Measurements from ENCODE around the gene ASTN1.

The ASTN1 gene

DNA sequence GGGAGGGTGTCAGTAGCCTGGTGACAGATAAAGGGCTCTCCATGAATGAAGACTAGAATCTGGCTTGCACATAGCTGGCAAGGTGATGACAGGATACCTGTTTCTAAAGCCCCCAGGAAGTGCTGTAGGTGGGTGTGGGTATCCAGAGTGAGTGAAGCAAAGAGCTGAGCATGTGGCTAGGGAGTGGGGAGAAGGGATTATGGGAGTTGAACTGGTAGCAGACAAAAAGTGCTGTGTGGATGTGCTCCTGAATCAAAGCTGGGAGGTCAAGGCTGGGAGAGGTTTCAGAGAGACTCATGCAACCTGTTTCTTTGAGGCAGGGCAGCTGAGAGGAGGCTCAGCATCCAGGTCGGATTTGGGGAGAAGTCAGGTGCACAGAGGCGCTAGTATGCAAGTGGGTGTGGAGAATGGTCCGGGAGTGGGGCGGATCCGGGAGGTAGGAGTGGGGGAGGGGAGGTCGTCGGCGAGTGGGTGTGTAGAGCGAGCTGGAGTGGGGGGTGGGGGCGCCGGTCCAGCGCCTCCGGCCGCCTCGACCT is 600 bp downstream of the ASTN1 start:
- DNase-seq (ENCODE audit: low spot score), result no peak

DNA sequence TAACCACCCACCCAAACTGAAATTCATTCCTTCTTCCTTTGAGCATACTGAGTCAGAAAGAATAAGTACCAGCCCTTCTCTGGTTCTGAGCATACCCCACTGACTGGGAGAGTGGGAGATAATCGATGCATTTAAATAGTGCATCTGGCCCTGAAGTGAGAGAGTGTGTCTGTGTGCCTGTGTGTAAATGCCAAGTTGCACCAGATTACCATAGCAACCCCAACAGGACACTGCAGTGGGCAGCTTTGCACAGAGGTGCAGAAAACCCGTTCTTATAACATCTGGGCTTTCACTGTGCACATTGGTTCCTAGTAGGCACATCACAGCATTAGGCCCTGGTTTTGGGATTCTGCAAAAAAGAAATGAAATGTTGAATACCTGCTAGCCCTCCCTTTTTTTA is 2.3 kb downstream of the ASTN1 start:
- DNase-seq (ENCODE audit: low spot score), result no peak

DNA sequence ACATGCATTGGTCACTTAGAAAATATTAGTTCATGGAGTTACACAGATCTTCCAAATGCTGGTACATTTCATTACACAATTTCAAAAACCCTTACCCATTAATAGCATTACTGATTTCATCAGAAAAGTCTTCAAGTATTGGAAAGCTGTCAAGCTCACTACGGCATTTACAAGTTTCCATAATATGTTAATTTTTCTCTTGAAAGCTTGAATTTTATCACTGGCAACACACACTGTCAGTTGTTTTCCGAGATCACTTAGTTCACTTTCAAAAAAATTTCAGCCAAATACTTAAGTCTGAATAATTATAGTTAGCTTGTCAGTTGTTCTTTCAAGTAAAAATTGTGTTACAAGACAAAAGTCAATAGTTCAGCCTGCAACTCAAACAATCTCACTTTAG is 18.0 kb downstream of the ASTN1 start:
- no peak for DNase-seq (ENCODE audit: low spot score)

DNA sequence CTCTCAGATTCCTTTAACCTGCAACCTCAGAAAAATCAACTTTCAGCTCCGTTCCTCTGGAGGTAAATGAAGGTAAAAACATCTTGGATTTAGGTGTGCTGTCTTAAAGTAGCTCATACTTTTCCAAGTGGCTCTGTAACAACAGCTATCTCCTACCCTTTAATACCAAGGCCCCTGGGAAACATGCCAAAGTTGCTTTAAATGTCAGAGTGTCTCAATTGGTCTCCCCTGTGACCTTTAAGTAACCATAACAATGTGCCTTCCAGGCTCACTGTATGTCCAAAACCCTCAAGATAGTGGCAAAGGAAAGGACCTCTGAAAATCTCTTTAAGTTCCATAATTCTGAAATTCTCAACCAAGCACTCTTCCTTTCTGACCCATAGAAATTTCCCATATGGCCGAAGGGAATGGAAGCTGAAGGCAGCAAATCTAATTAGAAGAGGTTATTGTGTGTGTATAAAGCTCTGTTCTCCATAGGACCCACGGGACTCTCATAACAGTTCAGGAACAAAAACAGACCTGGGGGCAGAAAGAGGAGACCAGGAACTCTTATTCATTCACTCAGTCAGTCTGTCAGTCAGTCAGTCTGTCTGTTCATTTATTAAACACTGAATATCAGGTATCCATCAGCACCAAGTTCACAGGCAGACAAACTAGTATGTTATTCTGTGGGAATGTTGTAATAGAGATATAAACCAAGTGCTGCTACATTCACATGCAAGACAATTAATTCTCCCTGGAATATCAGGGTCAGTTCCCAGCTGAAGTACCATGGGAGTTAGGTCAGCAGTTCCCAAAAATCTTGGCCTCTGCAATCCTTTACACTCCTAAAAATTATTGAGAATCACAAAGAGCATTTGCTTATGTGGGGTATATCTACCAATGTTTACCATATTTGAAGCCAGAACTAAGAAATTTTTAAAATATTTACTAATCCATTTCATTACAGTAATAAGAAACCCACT is 19.1 kb downstream of the ASTN1 start:
- DNase-seq (ENCODE audit: low spot score), result no peak

DNA sequence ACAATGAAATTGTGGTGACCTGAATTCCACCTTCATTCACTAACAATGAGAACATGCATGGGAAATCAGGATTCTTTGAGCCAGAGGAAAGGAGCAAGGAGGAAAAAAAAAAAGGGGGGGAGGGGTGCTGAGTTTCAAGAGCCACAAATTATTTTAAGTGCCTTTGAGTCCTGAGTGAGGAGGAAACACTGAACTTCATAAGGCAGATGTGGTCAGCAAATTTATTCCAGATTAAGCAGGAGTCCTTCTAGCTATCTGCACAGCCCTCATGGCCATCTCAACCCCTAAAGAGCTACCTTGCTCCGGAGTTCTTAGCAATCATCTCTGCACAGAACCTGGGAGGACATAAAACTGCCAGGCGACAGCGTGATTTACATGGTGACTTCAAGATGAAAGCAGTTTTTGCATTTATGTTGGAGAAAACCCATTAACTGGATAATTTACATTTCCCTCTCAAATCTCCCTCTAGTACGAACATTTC is 21.7 kb downstream of the ASTN1 start:
- no peak for DNase-seq (ENCODE audit: low spot score)

DNA sequence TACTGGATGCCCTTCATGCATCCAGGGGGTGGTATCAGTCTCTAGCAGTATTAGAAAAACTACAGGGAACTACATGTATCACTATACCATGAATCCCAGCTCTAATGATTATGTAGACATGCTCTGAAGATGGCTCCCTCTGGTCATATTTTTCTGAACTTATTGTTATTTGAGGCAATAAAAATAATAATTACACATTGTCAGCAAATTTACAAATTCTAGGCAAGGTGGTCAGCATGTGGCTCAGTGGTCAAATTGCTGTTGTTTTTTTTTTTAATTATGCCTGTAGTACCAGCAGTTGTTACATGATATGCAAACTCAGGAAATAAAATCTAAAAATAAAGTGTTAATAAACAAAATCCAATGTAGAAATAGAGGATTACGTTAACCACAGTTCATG is 22.5 kb downstream of the ASTN1 start:
- no peak for DNase-seq (ENCODE audit: low spot score)

DNA sequence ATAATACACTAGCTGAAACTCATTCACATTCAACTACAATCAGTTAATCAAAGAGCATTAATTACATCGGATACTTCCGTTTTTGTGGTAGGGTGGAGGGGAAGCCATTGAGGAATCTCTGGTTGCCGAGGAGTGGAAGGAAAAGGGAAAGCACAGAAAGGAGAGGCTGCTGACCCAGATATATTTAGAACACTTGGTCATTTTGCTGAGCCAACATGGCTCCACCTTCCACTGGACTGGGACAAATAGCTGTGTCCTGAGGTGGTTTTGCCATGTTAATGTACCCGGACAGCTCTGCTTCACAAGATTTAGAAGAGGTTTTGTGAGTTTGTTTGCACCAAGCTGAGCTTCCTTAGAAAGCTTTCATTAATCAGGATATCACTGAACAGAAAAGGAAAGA is 26.2 kb downstream of the ASTN1 start:
- DNase-seq (ENCODE audit: low spot score), result no peak

DNA sequence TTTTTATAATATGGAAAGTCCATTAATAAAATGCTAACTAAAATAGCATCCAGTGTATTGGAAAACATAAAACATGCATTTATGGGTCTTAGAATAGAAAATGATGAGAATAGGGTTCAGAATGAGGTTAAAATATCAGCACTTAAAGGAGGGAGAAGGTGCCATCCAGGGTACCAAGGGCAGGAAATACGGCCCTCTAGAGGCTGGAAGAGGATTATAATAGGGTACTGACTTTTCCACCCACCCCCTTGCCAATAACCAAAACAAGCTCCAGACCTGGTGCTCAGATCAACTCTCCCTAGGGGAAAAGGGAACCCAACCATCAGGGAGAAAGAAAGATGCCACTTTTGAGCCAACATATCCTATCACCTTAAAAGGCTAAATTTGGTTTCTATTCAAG is 26.7 kb downstream of the ASTN1 start:
- DNase-seq (ENCODE audit: low spot score), result no peak

DNA sequence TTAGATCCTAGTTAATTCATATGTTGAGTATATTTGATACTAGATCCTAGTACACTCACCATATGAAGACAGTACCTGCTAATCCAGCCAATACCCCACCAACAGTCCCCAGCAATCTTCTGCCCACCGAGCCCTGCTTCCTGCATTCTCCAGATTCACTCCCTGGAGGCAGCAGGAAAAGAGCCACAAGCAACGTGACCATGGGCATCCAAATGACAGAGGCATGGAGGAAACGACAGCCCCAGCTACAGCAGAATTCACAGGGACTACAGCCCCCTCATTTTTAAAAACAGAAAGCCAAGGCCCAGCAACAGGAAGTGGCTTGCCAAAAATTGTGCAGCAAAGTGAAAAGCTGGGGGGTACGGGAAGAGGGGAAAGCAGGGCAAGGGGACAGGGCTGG is 29.3 kb downstream of the ASTN1 start:
- DNase-seq (ENCODE audit: low spot score), result no peak

DNA sequence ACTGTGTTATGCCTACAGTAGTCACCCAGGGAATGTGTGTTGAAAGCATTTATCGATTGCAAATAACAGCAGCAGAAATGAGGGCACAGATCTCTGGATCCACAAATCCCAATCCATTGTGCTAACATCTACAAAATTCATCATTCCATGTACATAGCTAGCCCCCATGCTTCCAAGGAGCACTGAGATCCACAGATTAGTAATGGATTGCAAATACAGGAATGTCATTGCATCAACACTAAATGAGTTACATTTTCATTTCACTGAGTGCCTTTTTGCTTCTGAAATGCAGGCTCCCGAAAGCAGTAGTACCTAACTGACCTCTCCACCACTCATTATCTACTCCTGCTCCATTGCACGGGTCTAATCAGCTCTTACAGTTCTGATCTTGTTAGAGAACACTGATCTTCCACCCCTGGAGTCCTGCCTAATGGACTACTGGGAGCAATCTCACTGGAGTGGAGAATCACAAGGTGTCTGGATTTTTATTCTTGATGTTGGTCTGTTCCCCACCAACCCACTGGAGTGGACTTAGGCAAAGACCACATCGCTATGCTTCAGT is 30.5 kb downstream of the ASTN1 start:
- DNase-seq (ENCODE audit: low spot score), result no peak

DNA sequence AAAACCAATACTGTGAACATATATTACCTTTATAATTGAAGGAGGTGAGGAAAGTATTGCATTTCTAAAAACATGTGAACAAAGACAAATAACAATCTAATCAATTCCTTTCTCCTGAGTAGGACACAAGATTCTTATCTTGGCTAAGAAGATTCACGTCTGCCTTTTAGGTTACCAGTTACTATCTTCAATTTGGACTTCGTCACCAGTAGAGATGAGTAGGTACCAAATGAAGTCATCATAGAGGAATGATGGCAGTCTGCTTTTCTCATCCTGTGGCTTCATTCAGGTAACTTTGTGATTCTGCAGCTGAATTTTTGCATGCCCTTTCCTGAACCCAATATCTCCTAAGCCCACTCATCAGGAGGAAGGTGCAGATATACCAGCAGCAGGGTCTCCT is 32.4 kb downstream of the ASTN1 start:
- no peak for DNase-seq (ENCODE audit: low spot score)

DNA sequence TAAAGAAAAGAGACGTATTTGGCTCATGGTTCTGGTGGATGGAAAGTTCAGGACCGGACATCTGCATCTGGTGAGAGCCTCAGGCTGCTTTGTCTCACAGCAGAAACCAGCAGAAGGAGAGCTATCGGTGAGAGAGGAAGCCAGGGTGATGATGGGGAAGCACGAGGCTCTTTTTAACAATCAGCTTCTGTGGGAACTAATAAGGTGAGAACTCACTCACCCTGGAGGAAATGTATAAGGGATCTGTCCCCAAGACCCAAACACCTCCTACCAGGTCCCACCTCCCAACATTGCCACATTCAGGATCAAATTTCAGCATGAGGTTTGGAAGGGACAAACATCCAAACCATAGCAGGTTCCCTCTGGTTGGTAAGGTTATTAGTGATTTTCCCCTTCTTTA is 32.8 kb downstream of the ASTN1 start:
- no peak for DNase-seq (ENCODE audit: low spot score)

DNA sequence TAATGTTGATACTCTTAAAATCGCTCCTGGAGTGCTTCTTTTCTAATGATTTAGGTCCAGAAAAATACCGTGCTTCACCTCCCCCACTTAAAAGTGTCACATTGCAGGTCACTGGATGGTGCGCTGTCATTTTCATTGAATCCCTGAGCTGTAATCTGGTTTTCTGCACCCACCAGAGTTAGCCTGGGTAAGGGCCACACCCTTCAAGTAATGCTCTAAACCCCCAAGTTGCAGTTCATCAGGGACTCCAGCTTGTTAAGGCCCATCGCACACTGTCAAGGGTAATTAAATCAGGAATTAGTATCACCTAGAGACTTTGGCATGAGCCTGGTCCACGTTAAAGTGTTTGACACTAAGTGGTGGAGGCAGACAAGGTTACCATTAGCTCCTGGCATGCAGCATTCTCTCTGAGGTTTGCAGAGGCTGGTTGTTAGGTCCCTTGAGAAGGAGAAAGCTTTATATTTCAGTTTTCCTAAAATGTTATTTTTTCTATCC is 34.0 kb downstream of the ASTN1 start:
- DNase-seq (ENCODE audit: low spot score), result no peak

DNA sequence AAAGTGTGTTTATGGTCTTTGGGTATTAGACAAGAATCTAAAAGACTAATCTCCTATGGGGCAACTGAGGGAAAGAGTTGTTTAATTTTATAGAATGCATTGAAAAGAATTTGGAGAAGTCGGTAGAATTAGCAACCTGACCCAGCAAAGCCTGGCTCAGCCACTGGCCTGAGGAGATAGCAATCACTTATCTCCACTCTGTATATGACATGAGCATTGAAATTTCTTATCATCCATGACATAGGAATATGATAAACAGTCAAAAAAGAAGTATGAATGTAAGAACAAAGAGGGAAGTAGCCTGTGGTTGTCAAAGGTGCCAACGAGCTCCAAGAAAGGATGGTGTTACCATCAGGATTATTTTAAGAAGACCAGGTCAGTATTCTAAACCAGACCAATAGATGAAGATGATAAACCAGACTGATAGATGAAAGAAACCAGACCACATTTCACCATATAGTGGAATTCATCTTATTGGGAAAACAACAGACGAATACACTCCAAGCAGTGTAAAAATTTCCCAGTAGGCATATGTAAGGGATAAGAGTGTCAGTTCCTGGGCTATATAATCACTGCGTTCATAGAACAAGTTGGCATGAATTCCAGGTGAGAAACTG is 35.7 kb downstream of the ASTN1 start:
- DNase-seq (ENCODE audit: low spot score), result no peak

DNA sequence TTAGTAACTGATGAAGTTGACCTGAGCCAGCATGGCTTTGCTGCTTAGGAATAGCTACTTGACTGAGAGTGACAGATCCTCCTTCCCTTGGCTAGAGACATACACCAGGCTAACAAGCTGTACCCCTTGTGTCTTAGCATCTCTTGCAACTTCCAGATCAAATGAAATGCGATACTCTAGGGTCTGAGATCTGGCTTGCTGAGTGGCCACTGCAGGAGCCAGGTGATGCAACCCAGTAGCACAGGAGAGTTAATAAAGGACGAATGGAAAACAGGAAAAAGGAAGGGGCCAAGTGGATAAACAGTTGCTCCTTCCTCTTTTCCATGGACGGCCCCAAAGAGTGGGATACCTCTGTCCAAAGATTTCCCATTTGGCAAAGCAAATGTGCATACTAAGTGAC is 38.2 kb downstream of the ASTN1 start:
- no peak for DNase-seq (ENCODE audit: low spot score)

DNA sequence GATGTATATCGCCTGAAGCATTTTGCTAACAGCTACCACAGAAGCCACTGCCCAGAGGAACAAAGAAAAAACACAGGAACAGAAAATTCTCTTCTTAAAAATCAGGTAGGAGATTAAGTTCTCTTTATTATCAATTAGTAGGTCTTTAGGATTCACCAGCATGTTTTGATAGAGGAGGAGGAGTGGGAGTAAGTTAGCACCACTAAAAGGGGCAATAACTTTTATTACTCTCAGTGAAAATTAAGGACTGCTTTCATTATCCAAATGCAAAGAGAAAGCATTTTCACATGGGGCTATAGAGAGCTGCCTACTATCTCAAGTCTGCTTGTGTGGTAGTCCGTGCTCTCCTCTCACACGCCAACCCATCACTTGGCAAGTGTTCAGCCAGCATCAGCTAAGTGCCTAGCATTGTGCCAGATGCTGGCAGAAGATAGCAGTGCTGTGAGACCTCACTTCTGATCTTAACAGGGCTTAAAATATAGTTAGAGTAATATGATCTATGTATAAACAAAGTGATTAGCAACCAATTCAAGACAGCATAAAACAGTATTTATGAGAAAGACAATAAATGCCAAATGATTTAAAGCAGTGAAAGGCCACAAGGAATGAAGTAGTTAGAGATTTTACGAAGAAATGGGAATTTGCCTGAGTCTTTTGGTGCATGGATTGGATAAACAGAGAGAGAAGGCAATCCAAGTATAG is 39.8 kb downstream of the ASTN1 start:
- no peak for DNase-seq (ENCODE audit: low spot score)

DNA sequence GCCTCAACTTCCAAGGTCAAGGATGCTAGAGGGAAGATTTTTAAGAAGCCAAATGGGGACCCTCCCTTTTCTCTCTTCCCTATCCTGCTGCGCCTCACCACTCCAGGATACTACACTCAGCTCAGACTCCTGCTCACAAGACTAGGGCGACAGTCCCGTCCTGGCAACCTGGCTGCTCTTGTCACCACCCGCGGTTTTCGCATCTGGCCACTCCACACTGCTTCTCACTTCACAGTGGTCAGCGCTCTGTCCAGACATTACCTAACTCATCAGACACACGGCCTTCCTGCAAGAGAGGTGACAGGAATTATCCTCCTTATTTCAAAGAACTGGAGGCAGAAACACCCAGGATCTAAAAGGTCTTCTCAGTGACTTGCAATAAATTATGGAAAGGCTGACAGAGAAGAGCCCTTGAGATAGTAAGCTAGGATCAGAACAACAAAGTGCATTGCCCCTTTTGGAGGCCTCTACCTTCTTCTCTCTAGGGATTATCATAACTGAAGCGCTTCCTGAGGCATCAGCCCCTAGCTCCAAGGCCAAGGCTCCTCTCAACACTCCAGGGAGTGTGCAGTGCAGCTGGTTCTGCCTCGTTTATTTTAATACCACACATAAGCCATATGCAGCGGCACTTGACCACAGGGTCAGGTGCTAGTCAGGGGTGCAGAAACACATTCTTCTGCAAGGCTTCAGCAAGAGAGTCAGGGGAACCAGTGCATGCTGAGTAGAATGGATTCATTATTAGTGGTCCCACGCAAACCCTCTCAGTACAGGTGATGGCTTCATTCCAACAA is 41.9 kb downstream of the ASTN1 start:
- no peak for DNase-seq (ENCODE audit: low spot score)

DNA sequence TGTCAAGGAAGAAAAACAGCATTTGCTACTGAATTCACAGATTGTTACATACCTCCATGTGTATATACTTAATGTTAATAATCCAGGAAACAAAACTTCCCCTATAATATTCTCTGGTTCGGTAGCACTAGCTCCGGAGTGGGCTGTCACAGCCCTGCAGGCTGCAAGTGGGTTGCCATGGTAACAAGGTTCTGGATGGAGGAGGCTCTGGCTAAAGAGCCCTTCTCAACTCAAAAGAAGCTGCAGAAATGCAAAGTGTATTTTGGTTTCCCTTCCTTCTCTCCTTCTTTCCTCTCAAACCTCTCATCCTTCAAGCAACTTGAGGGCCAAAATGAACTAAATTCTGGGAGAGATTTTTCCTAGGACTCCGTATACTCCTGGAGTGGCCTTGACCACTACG is 45.2 kb downstream of the ASTN1 start:
- no peak for DNase-seq (ENCODE audit: low spot score)

DNA sequence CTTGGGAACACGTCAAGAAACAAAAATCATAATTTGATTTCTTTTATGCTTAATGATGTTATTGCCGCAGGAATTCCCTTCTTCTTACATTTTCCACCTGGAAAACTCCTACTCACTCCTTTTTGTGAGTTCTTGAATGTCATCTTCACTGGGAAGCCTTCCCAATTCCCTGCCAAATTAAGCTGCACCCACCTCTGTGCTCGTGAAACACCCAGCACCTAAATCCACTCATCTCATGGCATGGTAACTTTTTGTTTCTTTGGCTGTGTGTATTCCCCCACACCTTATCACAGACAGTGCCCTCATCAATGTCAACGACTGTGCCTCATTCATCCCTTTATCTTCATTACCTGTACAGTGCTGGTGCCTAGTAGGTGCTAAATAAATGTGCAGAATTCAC is 45.6 kb downstream of the ASTN1 start:
- DNase-seq (ENCODE audit: low spot score), result no peak

DNA sequence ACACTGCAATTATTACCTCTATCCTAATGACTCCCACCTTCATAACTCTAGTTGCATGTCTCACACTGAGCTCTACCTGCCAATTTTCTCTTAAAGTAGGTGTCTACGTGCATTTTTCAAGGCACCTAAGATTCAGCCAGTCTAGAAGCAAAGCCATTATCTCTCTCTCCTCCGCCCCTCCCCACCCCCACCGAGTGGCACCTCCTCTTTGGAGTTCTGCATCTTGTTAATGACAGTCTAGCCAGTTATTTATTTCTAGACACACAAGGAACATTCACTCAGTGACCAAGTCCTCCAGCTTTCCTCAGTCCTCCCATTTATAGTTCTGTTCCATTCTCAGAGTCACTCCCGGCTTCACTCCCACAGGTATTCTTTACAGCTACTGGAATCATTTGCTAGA is 47.6 kb downstream of the ASTN1 start:
- no peak for DNase-seq (ENCODE audit: low spot score)

DNA sequence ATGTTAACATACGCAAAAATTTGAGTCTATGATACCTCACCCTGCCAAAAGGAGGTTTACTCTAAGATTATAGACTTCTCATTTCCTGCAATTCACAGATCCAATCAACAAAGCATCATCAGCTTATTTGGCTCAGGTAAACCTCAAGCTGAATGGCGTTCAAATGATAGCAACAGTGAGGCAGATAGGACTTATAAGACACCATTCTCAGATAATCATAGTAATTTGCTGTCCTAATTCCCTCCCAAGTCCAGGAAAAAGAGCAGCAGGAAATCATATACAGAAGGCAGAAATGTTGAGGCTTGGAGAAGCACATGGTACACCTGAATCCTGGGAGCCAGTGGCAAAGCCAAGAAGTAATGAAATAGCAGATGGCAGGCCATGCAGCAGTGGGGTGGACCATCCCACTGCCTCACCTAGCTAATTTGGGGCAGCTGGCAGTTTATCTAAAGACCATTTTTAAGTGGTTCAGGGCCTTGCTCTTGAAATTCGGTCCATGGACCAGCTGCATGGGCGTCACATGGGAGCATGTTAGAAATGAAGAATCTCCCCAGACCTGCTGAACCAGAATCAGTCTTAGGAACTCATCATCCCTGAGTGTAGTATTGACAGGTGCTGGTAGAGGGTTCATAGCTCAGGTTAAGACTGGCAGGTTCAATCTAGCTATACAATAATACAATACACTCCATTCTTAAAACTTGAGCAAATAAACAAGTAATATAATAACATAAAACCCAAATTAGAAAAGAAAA is 57.7 kb downstream of the ASTN1 start:
- DNase-seq (ENCODE audit: low spot score), result no peak

Measured in germinal center (tissue), 1 donor.